DND-41 (cell line): ENCODE data around the gene HECA.

Experiments
- EZH2 ChIP-seq: IDR thresholded peaks from 3 replicates; pipeline ENCODE4 v1.6.1; 2012; ENCODE audit warnings: borderline replicate concordance, low read depth, mild to moderate bottlenecking, moderate library complexity, low read length, inconsistent platforms; ENCODE audit not compliant: severe bottlenecking
- TF ChIP-seq, protein P1 (sequence below): IDR thresholded peaks from 2 replicates; pipeline ENCODE4 v1.5.1; 2012; ENCODE audit warnings: borderline replicate concordance, low read length, moderate library complexity, mild to moderate bottlenecking; ENCODE audit not compliant: poor library complexity, severe bottlenecking; ENCODE audit errors: extremely low read depth

DNA sequence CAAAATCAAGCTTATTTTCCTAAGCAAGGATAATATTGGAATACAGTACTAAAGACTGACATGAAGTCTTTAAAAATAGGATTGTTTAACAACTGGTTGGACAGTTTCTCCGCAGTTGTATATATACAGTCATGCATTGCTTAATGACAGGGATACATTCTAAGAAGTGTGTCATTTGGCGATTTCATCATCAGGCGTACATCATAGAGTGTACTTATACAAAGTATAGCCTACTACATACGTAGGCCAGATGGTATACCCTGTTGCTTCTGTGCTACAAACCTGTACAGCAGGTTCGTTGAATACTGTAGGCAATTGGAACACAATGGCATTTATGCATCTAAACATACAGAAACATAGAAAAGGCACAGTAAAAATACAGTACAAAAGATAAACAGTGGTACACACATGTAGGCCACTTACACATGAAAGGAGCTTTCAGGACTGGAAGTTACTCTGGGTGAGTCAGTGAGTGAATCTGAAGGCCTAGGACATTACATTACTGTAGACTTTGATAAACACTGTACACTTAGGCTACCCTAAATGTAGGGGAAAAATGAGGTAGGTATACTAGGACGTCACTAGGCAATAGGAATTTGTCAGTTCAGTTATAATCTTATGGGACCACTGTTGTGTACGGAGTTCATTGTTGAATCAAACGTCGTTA lies 20.1 kb downstream of the HECA start:
- TF ChIP-seq, protein P1, sequence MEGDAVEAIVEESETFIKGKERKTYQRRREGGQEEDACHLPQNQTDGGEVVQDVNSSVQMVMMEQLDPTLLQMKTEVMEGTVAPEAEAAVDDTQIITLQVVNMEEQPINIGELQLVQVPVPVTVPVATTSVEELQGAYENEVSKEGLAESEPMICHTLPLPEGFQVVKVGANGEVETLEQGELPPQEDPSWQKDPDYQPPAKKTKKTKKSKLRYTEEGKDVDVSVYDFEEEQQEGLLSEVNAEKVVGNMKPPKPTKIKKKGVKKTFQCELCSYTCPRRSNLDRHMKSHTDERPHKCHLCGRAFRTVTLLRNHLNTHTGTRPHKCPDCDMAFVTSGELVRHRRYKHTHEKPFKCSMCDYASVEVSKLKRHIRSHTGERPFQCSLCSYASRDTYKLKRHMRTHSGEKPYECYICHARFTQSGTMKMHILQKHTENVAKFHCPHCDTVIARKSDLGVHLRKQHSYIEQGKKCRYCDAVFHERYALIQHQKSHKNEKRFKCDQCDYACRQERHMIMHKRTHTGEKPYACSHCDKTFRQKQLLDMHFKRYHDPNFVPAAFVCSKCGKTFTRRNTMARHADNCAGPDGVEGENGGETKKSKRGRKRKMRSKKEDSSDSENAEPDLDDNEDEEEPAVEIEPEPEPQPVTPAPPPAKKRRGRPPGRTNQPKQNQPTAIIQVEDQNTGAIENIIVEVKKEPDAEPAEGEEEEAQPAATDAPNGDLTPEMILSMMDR, result no peak
- TF ChIP-seq EZH2, result no peak
